Breast epithelium (tissue), 4 donors: ENCODE results near the gene TMEM131. TPM values are rescaled to one million over a fixed set of nuclear protein-coding genes. Genes with fewer than 3 reads are reported as not detected.
"Not testable (repeated sequence)": the region's sequence is repeated elsewhere in the genome, so short reads cannot be mapped to it uniquely, and the experiment has no call there.

Experiments used
- DNase-seq, 2 donors: peaks; one replicate each; pipeline ENCODE4 v3.0.0-alpha.2; 2019; ENCODE audit warnings: low spot score in 2 of 2
- H3K27ac ChIP-seq, 2 donors: fragments of 200-600 bp; sonication (generic) in 1 of 2; one replicate each; pipeline ENCODE4 v1.5.1; 2016 to 2019; ENCODE audit warnings: mild to moderate bottlenecking in 1 of 2
- H3K27me3 ChIP-seq, 2 donors: fragments of 200-600 bp; sonication (generic) in 1 of 2; one replicate each; pipeline versions ENCODE4 v1.5.1 to v1.6.0; 2017 to 2019; ENCODE audit warnings: control low read depth in 1 of 2, mild to moderate bottlenecking in 1 of 2
- H3K36me3 ChIP-seq: fragments of 200-600 bp; one replicate; pipeline ENCODE4 v1.5.1; 2019
- H3K4me1 ChIP-seq, 2 donors: fragments of 200-600 bp; sonication (generic); one replicate each; pipeline ENCODE4 v1.5.1; 2016 to 2019; ENCODE audit warnings: control low read depth in 1 of 2
- H3K4me3 ChIP-seq, 3 donors: fragments of 200-600 bp; sonication (generic); 1 replicate in 2 of 3; 2 replicates in 1 of 3; pipeline ENCODE4 v1.5.1; 2016 to 2019; ENCODE audit warnings: mild to moderate bottlenecking in 3 of 3, moderate library complexity in 2 of 3
- H3K9me3 ChIP-seq, 2 donors: fragments of 200-600 bp; sonication (generic) in 1 of 2; one replicate each; pipeline ENCODE4 v1.5.1; 2016 to 2019; ENCODE audit warnings: control low read depth in 1 of 2
- POLR2A ChIP-seq: fragments of 450-650 bp; IDR thresholded peaks from one replicate; pipeline ENCODE4 v1.6.1; 2016; ENCODE audit warnings: antibody characterized with exemption, mild to moderate bottlenecking, moderate library complexity
- POLR2AphosphoS5 ChIP-seq, 3 donors: sonication (generic); formaldehyde crosslinking; IDR thresholded peaks; one replicate each; pipeline ENCODE4 v1.6.1; 2017; ENCODE audit warnings: antibody characterized with exemption in 3 of 3
- intact Hi-C: fragments of 100-400 bp; cut with DNase I; formaldehyde crosslinking; loops from one replicate; pipeline ENCODE4 v1.15.1; 2023; ENCODE audit warnings: low total_unique reads
- total RNA-seq, 3 donors: library from RNA; depleted of rRNA; stranded (reverse); fragments of >200 nt; gene quantifications; one replicate each; pipeline ENCODE4 v1.1.0, GENCODE V29; 2016
- TF ChIP-seq, protein P1 (sequence below), 3 donors: fragments of 450-650 bp; IDR thresholded peaks; one replicate each; pipeline ENCODE4 v1.5.1; 2016 to 2017; ENCODE audit warnings: antibody characterized with exemption in 3 of 3, mild to moderate bottlenecking in 3 of 3, moderate library complexity in 3 of 3

Gene TMEM131
- total RNA-seq, 3 donors from 2014 or later: 30.6 to 47.4 (median 41.3) TPM

DNA sequence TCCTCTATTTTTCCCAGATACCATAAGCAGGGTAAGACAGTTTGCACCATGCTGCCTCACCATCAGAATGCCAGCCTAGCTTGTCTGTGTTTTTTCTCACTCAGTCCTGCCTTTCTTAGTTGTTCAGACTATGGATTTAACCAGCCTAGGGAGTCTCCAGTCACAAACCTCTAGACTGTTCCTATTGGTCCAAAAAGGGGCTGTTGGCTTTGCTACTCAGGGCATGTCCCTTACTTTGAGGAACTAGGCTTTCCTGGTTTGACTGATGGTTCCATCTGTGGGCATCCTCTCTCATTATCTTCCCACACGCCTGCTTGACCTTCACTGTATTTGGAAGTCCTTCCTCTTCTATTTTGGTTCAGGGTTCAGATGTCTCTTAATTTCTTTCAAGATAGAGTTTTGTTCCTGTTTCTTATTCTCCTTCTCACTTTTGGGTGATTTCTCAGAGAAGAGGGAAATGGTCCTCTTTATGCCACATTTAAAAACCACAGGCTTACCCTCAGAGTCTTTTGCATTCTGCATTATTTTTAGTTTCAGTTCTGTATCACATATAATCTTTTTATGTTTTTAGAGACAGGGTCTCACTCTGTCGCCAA is 31.3 kb upstream of the TMEM131 start:
- Histone ChIP-seq H3K27ac (no peak overlapping the region), H3K4me3 (no peak overlapping the region), H3K27me3 (no peaks in the 10 kb centered on the region), H3K4me1 (no peaks in the 10 kb centered on the region), H3K36me3 (no peaks in the 10 kb centered on the region), H3K9me3 (no peaks in the 10 kb centered on the region)
- no peak for DNase-seq
- intact Hi-C loops: no loop called here
- TF ChIP-seq POLR2AphosphoS5 (IDR thresholded peaks at IDR 0.05): no peak
- no peak for TF ChIP-seq POLR2A
- TF ChIP-seq, protein P1, sequence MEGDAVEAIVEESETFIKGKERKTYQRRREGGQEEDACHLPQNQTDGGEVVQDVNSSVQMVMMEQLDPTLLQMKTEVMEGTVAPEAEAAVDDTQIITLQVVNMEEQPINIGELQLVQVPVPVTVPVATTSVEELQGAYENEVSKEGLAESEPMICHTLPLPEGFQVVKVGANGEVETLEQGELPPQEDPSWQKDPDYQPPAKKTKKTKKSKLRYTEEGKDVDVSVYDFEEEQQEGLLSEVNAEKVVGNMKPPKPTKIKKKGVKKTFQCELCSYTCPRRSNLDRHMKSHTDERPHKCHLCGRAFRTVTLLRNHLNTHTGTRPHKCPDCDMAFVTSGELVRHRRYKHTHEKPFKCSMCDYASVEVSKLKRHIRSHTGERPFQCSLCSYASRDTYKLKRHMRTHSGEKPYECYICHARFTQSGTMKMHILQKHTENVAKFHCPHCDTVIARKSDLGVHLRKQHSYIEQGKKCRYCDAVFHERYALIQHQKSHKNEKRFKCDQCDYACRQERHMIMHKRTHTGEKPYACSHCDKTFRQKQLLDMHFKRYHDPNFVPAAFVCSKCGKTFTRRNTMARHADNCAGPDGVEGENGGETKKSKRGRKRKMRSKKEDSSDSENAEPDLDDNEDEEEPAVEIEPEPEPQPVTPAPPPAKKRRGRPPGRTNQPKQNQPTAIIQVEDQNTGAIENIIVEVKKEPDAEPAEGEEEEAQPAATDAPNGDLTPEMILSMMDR (IDR thresholded peaks at IDR 0.05): no peak

DNA sequence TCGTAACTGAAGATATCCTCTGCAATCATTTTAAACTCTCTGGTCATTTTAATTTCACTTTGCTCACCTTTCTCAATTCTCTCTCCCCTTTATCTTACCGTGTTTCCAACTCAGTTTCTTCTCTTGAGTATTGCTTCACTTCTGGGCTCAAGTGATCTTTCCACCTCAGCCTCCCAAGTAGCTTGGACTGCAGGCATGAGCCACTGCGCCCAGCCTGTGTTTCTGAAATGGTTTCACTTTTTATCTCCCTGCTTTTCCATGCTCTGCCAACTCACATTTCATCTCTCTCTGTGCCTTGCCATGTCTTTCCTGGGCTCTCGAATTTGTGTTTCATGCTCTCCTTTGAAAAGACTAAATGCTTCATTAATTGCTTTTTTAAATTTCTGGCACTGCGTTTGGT is 30.5 kb upstream of the TMEM131 start:
- H3K36me3 ChIP-seq: no peaks in the 10 kb centered on the region
- no peak for DNase-seq
- H3K9me3 ChIP-seq: no peaks in the 10 kb centered on the region
- no peaks in the 10 kb centered on the region for H3K4me1 ChIP-seq
- H3K27ac ChIP-seq: no peak overlapping the region
- H3K4me3 ChIP-seq: peak overlapping the region in 1 of 3 donors; percentile 2
- intact Hi-C loops: no loop called here
- no peak for TF ChIP-seq POLR2A
- TF ChIP-seq, protein P1 (IDR thresholded peaks at IDR 0.05): no peak
- no peak for TF ChIP-seq POLR2AphosphoS5 (IDR thresholded peaks at IDR 0.05)
- no peaks in the 10 kb centered on the region for H3K27me3 ChIP-seq

DNA sequence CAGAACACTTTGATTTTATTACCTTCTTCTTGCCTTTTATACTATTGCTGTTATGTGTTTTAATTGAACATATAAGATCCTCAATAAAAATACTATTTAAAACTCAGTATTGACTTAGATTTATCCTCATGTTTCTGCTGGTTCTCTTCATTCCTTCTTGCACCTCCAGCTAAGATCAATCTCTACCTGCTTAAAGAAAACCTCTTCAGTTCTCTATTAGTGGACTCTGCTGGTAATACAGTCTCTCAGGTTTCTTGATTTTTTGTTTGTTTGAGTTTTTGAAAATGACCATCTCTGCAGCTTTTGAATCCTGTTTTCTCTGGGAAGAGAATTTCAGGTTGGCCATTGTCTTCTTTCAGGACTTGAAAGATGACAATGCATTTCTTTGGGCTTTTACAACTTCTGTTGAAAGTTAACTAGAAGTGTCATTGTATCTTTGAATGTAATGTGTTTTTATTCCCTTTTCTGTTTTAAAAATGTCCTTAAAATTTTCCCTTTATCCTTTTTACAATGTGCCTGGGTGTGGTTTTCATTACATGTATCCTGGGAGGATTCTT is 29.8 kb upstream of the TMEM131 start:
- H3K27me3 ChIP-seq: no peaks in the 10 kb centered on the region
- no peak overlapping the region for H3K4me3 ChIP-seq
- H3K36me3 ChIP-seq: no peaks in the 10 kb centered on the region
- TF ChIP-seq, protein P1 (IDR thresholded peaks at IDR 0.05): no peak
- TF ChIP-seq POLR2AphosphoS5 (IDR thresholded peaks at IDR 0.05): no peak
- no peak for TF ChIP-seq POLR2A
- no peak overlapping the region for H3K27ac ChIP-seq
- H3K4me1 ChIP-seq: no peaks in the 10 kb centered on the region
- no peak for DNase-seq
- H3K9me3 ChIP-seq: no peaks in the 10 kb centered on the region
- intact Hi-C loops: no loop called here

DNA sequence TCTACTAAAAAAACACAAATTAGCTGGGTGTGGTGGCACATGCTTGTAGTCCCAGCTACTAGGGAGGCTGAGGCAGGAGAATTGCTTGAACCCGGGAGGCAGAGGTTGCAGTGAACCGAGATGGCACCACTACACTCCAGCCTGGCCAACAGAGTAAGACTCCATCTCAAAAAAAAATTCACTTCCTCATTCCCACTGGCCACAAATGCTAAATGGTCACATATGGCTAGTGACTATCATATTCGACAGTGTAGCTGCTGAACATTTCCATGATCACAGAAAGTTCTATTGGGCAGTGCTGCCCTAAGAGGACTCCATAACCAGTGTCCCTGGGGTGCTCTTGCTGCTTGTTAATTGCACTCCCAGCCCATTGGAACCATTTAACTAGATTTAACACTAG is 26.3 kb upstream of the TMEM131 start:
- H3K9me3 ChIP-seq, H3K36me3 ChIP-seq, H3K27me3 ChIP-seq, H3K4me1 ChIP-seq, DNase-seq, H3K4me3 ChIP-seq, intact Hi-C loops, H3K27ac ChIP-seq: not testable (repeated sequence)

DNA sequence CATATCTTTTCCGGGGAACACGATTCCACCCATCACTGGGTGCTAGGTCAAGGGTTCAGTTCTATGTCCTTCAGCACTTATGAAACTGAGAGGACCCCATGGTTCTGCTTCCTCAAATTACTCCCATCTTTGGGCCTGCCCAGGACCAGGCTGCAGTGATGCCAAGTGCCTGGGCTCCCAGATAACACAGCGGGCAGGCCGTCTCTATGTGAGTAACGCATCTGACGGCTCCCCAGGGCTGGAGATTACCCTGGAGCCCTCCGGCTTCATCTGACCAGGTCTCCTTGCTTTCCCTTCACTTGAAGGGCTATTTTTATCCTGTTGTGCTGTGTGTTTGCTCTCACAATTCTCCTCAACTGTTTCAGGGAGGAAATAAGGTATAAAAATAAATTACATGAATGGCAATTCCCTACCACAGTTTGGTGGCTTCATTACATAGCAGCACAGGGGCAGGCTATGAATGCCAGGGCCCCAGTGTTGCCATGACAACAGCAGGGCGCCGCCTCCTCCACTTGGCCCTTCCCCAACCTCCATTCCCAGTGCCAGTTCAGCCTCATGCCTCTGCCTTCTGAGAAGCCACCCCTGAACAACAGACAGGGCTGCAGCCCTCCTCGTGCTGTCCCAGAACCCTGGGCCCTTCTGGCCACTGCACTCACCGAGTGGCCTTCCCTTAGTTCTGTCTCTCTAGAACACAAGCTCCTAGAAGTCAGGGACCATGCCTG is 25.4 kb upstream of the TMEM131 start:
- intact Hi-C loops: no loop called here
- H3K27me3 ChIP-seq: no peaks in the 10 kb centered on the region
- DNase-seq: no peak
- TF ChIP-seq POLR2AphosphoS5 (IDR thresholded peaks at IDR 0.05) (no peak), POLR2A (no peak)
- TF ChIP-seq, protein P1 (IDR thresholded peaks at IDR 0.05): no peak
- H3K36me3 ChIP-seq: no peaks in the 10 kb centered on the region
- peaks cover 3 to 8% of the 10 kb centered on the region in 2 donors for H3K9me3 ChIP-seq
- H3K4me1 ChIP-seq: no peaks in the 10 kb centered on the region
- H3K27ac ChIP-seq: no peak overlapping the region
- no peak overlapping the region for H3K4me3 ChIP-seq
